ENCODE results near the gene RAP1GAP2. TPM values are rescaled to one million over a fixed set of nuclear protein-coding genes. Genes with fewer than 3 reads are reported as not detected.

The RAP1GAP2 gene
- polyA plus RNA-seq, 1 experiment: 4.8 TPM

DNA sequence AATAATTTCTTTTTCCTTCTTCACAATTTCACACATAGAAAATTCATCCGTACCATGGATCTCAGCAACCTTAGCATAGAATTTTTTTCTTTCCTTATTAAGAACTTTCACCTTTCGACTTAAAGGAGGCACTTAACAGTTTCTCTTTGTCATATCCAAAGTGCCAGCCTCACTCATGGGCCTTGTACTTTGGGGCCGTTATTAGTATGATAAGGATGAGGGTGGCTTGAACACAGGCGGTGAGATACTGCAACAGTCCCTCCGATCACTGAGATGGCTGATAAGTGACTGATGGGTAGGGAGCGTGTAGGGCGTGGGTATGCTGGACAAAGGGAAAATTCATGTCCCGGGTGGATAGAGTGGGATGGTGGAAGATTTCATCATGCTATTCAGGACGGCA is 181.9 kb downstream of the RAP1GAP2 start:
- no peak for DNase-seq (ENCODE audit: low read depth)
- Histone ChIP-seq H3K4me3 (ENCODE audit: low read depth, low read length) (no peak overlapping the region), H3K27me3 (ENCODE audit: control insufficient read depth, insufficient read depth, low read length) (no peaks in the 10 kb centered on the region), H3K36me3 (ENCODE audit: control insufficient read depth, insufficient read depth, low read length) (peaks cover 3% of the 10 kb centered on the region; the same call in 1 of the 2 replicates)
- ChIA-PET POLR2A (no interaction called here), CTCF (no interaction called here)
- TF ChIP-seq, protein P1, sequence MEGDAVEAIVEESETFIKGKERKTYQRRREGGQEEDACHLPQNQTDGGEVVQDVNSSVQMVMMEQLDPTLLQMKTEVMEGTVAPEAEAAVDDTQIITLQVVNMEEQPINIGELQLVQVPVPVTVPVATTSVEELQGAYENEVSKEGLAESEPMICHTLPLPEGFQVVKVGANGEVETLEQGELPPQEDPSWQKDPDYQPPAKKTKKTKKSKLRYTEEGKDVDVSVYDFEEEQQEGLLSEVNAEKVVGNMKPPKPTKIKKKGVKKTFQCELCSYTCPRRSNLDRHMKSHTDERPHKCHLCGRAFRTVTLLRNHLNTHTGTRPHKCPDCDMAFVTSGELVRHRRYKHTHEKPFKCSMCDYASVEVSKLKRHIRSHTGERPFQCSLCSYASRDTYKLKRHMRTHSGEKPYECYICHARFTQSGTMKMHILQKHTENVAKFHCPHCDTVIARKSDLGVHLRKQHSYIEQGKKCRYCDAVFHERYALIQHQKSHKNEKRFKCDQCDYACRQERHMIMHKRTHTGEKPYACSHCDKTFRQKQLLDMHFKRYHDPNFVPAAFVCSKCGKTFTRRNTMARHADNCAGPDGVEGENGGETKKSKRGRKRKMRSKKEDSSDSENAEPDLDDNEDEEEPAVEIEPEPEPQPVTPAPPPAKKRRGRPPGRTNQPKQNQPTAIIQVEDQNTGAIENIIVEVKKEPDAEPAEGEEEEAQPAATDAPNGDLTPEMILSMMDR (IDR thresholded peaks at IDR 0.05; ENCODE audit: insufficient read depth, low read depth, low read length): no peak

DNA sequence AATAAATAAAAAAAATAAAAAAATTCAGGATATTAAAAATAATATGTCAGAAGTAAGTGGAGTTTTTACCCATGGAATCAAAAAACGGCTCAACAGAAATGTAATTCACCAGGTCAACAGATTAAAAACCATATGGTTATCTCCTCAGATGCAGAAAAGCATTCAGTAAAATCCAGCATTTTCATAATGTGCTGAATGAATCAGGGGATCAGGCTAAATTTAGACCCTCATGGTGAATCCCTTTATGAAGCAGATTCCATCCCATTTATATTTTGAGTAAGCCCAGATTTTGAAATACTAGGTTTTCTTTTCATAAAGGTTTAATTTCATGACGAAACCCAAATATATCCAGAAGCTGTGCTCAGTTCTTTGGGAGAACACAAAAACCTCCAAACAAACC is 182.8 kb downstream of the RAP1GAP2 start:
- CTCF ChIA-PET: interaction anchor here (0.6 kb wide), 1 partner anchor 12 kb away, joined by 3 read pairs; no protein-coding TSS in a partner anchor
- H3K36me3 ChIP-seq (ENCODE audit: control insufficient read depth, insufficient read depth, low read length): peaks cover 3% of the 10 kb centered on the region; the same call in 1 of the 2 replicates
- no peak for DNase-seq (ENCODE audit: low read depth)
- TF ChIP-seq, protein P1 (IDR thresholded peaks at IDR 0.05; ENCODE audit: insufficient read depth, low read depth, low read length): no peak
- POLR2A ChIA-PET: no interaction called here
- no peak overlapping the region for H3K4me3 ChIP-seq (ENCODE audit: low read depth, low read length)
- H3K27me3 ChIP-seq (ENCODE audit: control insufficient read depth, insufficient read depth, low read length): no peaks in the 10 kb centered on the region

DNA sequence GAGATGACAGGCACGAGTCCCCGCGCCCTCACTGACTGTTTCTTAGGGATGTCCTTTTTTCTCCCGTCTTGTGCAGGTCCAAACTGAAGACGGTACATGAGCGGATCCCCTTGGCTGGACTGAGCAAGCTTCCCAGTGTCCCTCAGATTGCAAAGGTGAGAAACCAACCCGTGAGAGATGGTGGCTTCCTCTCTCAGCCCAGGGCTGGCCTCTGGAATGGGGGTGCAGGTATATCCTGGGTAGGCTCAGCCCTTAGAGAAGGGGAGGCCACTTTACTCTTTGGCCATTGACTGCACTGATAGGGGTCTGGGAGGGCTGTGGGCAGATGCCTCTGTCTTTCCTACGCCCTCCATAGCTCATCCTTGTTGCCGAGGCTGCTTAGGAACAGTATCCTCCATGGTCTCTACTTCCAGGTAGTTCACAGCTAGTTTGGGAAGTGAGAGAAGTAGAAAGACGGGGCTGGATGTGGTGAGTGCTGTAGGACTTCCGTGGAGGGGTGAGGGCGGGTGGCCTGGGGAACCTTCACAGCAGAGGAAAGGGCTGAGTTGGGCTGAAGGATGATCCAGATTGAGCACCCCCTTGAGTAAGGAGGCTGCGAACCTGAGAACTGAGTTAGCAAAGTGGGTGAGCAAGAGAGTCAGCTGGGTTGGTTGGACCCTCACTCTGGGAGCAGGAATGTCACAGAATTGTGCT is 184.1 kb downstream of the RAP1GAP2 start:
- no peak overlapping the region for H3K4me3 ChIP-seq (ENCODE audit: low read depth, low read length)
- DNase-seq (ENCODE audit: low read depth): no peak
- H3K27me3 ChIP-seq (ENCODE audit: control insufficient read depth, insufficient read depth, low read length): no peaks in the 10 kb centered on the region
- ChIA-PET POLR2A (no interaction called here), CTCF (interaction anchor here (0.6 to 2.9 kb wide), 2 partner anchors 132 to 153 kb away, joined by 3 to 11 read pairs; no protein-coding TSS in a partner anchor)
- TF ChIP-seq, protein P1 (IDR thresholded peaks at IDR 0.05; ENCODE audit: insufficient read depth, low read depth, low read length): no peak
- peaks cover 3% of the 10 kb centered on the region; the same call in 1 of the 2 replicates for H3K36me3 ChIP-seq (ENCODE audit: control insufficient read depth, insufficient read depth, low read length)

GRCh38 chr17:2980904-2981246 is 184.6 kb downstream of the RAP1GAP2 start:
- DNase-seq (ENCODE audit: low read depth): no peak
- TF ChIP-seq, protein P1 (IDR thresholded peaks at IDR 0.05; ENCODE audit: insufficient read depth, low read depth, low read length): no peak
- ChIA-PET POLR2A (no interaction called here), CTCF (interaction anchor here (0.6 to 2.9 kb wide), 3 partner anchors 14 to 153 kb away, joined by 3 to 11 read pairs (median 4); no protein-coding TSS in a partner anchor)
- H3K36me3 ChIP-seq (ENCODE audit: control insufficient read depth, insufficient read depth, low read length): peaks cover 3% of the 10 kb centered on the region; the same call in 1 of the 2 replicates
- no peak overlapping the region for H3K4me3 ChIP-seq (ENCODE audit: low read depth, low read length)
- H3K27me3 ChIP-seq (ENCODE audit: control insufficient read depth, insufficient read depth, low read length): no peaks in the 10 kb centered on the region

- H3K4me3 ChIP-seq (ENCODE audit: low read depth, low read length): no peak overlapping the region
- H3K36me3 ChIP-seq (ENCODE audit: control insufficient read depth, insufficient read depth, low read length): peaks cover 3% of the 10 kb centered on the region; the same call in 1 of the 2 replicates
- ChIA-PET POLR2A (no interaction called here), CTCF (interaction anchor here (0.6 to 2.9 kb wide), 3 partner anchors 14 to 154 kb away, joined by 3 to 11 read pairs (median 4); no protein-coding TSS in a partner anchor)
- no peak for DNase-seq (ENCODE audit: low read depth)
- H3K27me3 ChIP-seq (ENCODE audit: control insufficient read depth, insufficient read depth, low read length): no peaks in the 10 kb centered on the region
- TF ChIP-seq, protein P1 (IDR thresholded peaks at IDR 0.05; ENCODE audit: insufficient read depth, low read depth, low read length): no peak
These were observed 185.1 kb downstream of the RAP1GAP2 start for GRCh38 chr17:2981325-2981724.
